Activated naive CD8-positive, alpha-beta T cell treated with anti-CD3 and anti-CD28 coated beads, Interleukin-2, amount 10 ng/mL, durations not matched to agents 7 days and 5 days (primary cell): Measurements from ENCODE around the gene NNT. TPM values are rescaled to one million over a fixed set of nuclear protein-coding genes. Genes with fewer than 3 reads are reported as not detected.
A peak's percentile ranks its signal among the peaks of the same experiment; 100 is the strongest.
"Not testable (repeated sequence)": the region's sequence is repeated elsewhere in the genome, so short reads cannot be mapped to it uniquely, and the experiment has no call there.

Source experiments
- ATAC-seq: fragments of 150-1000 bp; cut with Tn5 transposase; one replicate; pipeline ENCODE4 v1.10.0; 2021; ENCODE audit warnings: low read depth, moderate library complexity
- POLR2A ChIA-PET: fragments of 350-600 bp; sonication (Branson Sonifier 250); formaldehyde crosslinking; loops from one replicate; lab custom pipeline; 2021; ENCODE audit warnings: antibody characterized with exemption; lab: Charles Lee
- DNase-seq: peaks from one replicate; pipeline ENCODE4 v3.0.0; 2021
- H3K27ac Mint-ChIP-seq: one replicate; pipeline ENCODE4 v1.8.0; 2022; ENCODE audit warnings: mild to moderate bottlenecking, mixed read lengths
- H3K27me3 Mint-ChIP-seq: one replicate; pipeline ENCODE4 v1.8.0; 2022; ENCODE audit warnings: mild to moderate bottlenecking, moderate library complexity, mixed read lengths
- H3K36me3 Mint-ChIP-seq: one replicate; pipeline ENCODE4 v1.8.0; 2021; ENCODE audit warnings: mild to moderate bottlenecking, mixed read lengths
- H3K4me1 Mint-ChIP-seq: one replicate; pipeline ENCODE4 v1.8.0; 2021; ENCODE audit warnings: mixed read lengths
- H3K4me3 Mint-ChIP-seq: one replicate; pipeline ENCODE4 v1.8.0; 2022; ENCODE audit warnings: mild to moderate bottlenecking, moderate library complexity, mixed read lengths
- H3K9me3 Mint-ChIP-seq: one replicate; pipeline ENCODE4 v1.8.0; 2021; ENCODE audit warnings: mixed read lengths
- total RNA-seq, 2 experiments: library from RNA; stranded (reverse); gene quantifications; one replicate each; pipeline ENCODE4 v1.2.3, GENCODE V29; 2021

The NNT gene
- total RNA-seq = 100 to 1,000 TPM in 1 of 2 experiments, 10 to 100 TPM in 1; 97.5 to 108 TPM

GRCh38 chr5:43602461-43603343 is at the start of gene NNT:
Gene NNT, plus strand, starts transcription at chr5:43603180. Its CDS starts 6,016 bp downstream, at chr5:43609196.
- Mint-ChIP-seq H3K36me3 (peaks cover 28% of the 10 kb centered on the region), H3K27ac (peak within 1 kb of the TSS; percentile 90), H3K9me3 (peaks cover 4% of the 10 kb centered on the region), H3K27me3 (no peaks in the 10 kb centered on the region), H3K4me1 (peaks cover 28% of the 10 kb centered on the region), H3K4me3 (peak within 1 kb of the TSS; percentile 93)
- peak; percentile 86 for DNase-seq
- POLR2A ChIA-PET = interaction anchor here (0.6 to 3.2 kb wide), 13 partner anchors 14 to 1698 kb away, joined by 3 to 56 read pairs (median 5); partner anchors contain the start of genes C5orf34, PAIP1 and TMEM267
- peak; percentile 87 for ATAC-seq

GRCh38 chr5:43553381-43553780 is 49.6 kb upstream of the NNT start:
- no peak for ATAC-seq
- Mint-ChIP-seq H3K4me1 (peaks cover 17% of the 10 kb centered on the region), H3K36me3 (peaks cover 14% of the 10 kb centered on the region), H3K27me3 (no peaks in the 10 kb centered on the region), H3K27ac (no peak overlapping the region), H3K4me3 (no peak overlapping the region), H3K9me3 (no peaks in the 10 kb centered on the region)
- DNase-seq = no peak
- POLR2A ChIA-PET = interaction anchor here (1.2 kb wide), 1 partner anchor 29 kb away, joined by 4 read pairs; no protein-coding TSS in a partner anchor

GRCh38 chr5:43554497-43554896 is 48.5 kb upstream of the NNT start:
- Mint-ChIP-seq H3K27me3 (peaks cover 3% of the 10 kb centered on the region), H3K4me1 (peaks cover 17% of the 10 kb centered on the region), H3K4me3 (no peak overlapping the region), H3K9me3 (no peaks in the 10 kb centered on the region), H3K27ac (no peak overlapping the region), H3K36me3 (peaks cover 9% of the 10 kb centered on the region)
- ATAC-seq (no peak), DNase-seq (no peak)
- POLR2A ChIA-PET = interaction anchor here (1.2 to 3.4 kb wide), 5 partner anchors 30 to 242 kb away, joined by 4 to 23 read pairs (median 8); partner anchors contain the start of genes C5orf34, HMGCS1, NNT and TMEM267

GRCh38 chr5:43555895-43556606 is 46.9 kb upstream of the NNT start:
- Mint-ChIP-seq H3K27ac (peak overlapping the region; percentile 86), H3K36me3 (peaks cover 3% of the 10 kb centered on the region), H3K4me3 (peak overlapping the region; percentile 86), H3K27me3 (peaks cover 9% of the 10 kb centered on the region), H3K4me1 (peaks cover 15% of the 10 kb centered on the region), H3K9me3 (no peaks in the 10 kb centered on the region)
- DNase-seq (no peak), ATAC-seq (no peak)
- POLR2A ChIA-PET = interaction anchor here (0.6 to 3.4 kb wide), 11 partner anchors 9 to 435 kb away, joined by 3 to 23 read pairs (median 4); partner anchors contain the start of genes C5orf34, HMGCS1, NNT and TMEM267

GRCh38 chr5:43556607-43556856 is 46.4 kb upstream of the NNT start:
- H3K4me3 Mint-ChIP-seq = peak overlapping the region; percentile 86
- not testable (repeated sequence) for DNase-seq, H3K27me3 Mint-ChIP-seq, H3K36me3 Mint-ChIP-seq, H3K9me3 Mint-ChIP-seq, H3K27ac Mint-ChIP-seq
- POLR2A ChIA-PET = interaction anchor here (0.6 to 3.4 kb wide), 6 partner anchors 9 to 72 kb away, joined by 3 to 23 read pairs (median 4); partner anchors contain the start of genes C5orf34, NNT and TMEM267
- H3K4me1 Mint-ChIP-seq = peaks cover 14% of the 10 kb centered on the region
- peak; percentile 50 for ATAC-seq

GRCh38 chr5:43556857-43557542 is 46.0 kb upstream of the NNT start, which contains the start of gene PAIP1:
Gene PAIP1, minus strand, starts transcription at chr5:43557077. Its CDS starts 231 bp downstream, at chr5:43556846.
- peaks cover 14% of the 10 kb centered on the region for H3K4me1 Mint-ChIP-seq
- H3K9me3 Mint-ChIP-seq = no peaks in the 10 kb centered on the region
- H3K27ac Mint-ChIP-seq = peak within 1 kb of the TSS; percentile 95
- POLR2A ChIA-PET = interaction anchor here (0.9 to 3.4 kb wide), 4 partner anchors 42 to 73 kb away, joined by 4 to 23 read pairs (median 14); partner anchors contain the start of genes C5orf34, NNT and TMEM267
- peak; percentile 86 for ATAC-seq
- H3K27me3 Mint-ChIP-seq = peaks cover 12% of the 10 kb centered on the region
- peaks cover 2% of the 10 kb centered on the region for H3K36me3 Mint-ChIP-seq
- H3K4me3 Mint-ChIP-seq = peak within 1 kb of the TSS; percentile 86
- DNase-seq = peak; percentile 89

GRCh38 chr5:43560128-43560527 is 42.9 kb upstream of the NNT start:
- ATAC-seq (no peak), DNase-seq (no peak)
- POLR2A ChIA-PET = interaction anchor here (1.7 kb wide), 1 partner anchor 76 kb away, joined by 5 read pairs; the partner anchor contains the start of gene TMEM267
- Mint-ChIP-seq H3K4me3 (no peak overlapping the region), H3K9me3 (no peaks in the 10 kb centered on the region), H3K27me3 (peaks cover 15% of the 10 kb centered on the region), H3K27ac (no peak overlapping the region), H3K4me1 (peaks cover 11% of the 10 kb centered on the region), H3K36me3 (peaks cover under 1% of the 10 kb centered on the region)

- peaks cover 15% of the 10 kb centered on the region for H3K27me3 Mint-ChIP-seq
- no peak for DNase-seq
- H3K27ac Mint-ChIP-seq = no peak overlapping the region
- no peak for ATAC-seq
- POLR2A ChIA-PET = no interaction called here
- H3K4me3 Mint-ChIP-seq = no peak overlapping the region
- peaks cover 7% of the 10 kb centered on the region for H3K4me1 Mint-ChIP-seq
- no peaks in the 10 kb centered on the region for H3K9me3 Mint-ChIP-seq
- no peaks in the 10 kb centered on the region for H3K36me3 Mint-ChIP-seq
Observed at GRCh38 chr5:43561356-43561755, 41.6 kb upstream of the NNT start.

- H3K27me3 Mint-ChIP-seq = peaks cover 15% of the 10 kb centered on the region
Observed at GRCh38 chr5:43563321-43563720, 39.7 kb upstream of the NNT start.

GRCh38 chr5:43564289-43564850 is 38.6 kb upstream of the NNT start:
- Mint-ChIP-seq H3K4me1 (no peaks in the 10 kb centered on the region), H3K27me3 (peaks cover 12% of the 10 kb centered on the region), H3K9me3 (no peaks in the 10 kb centered on the region), H3K36me3 (no peaks in the 10 kb centered on the region), H3K27ac (no peak overlapping the region), H3K4me3 (no peak overlapping the region)
- POLR2A ChIA-PET = no interaction called here
- DNase-seq = no peak
- ATAC-seq = no peak

More at GRCh38 chr5:43563321-43563720, 39.7 kb upstream of the NNT start:
- no peaks in the 10 kb centered on the region for H3K4me1 Mint-ChIP-seq
- no peak overlapping the region for H3K4me3 Mint-ChIP-seq
- ATAC-seq (no peak), DNase-seq (no peak)
- H3K36me3 Mint-ChIP-seq = no peaks in the 10 kb centered on the region
- POLR2A ChIA-PET = no interaction called here
- H3K9me3 Mint-ChIP-seq = no peaks in the 10 kb centered on the region
- no peak overlapping the region for H3K27ac Mint-ChIP-seq

GRCh38 chr5:43565043-43565442 is 37.9 kb upstream of the NNT start:
- ATAC-seq (no peak), DNase-seq (no peak)
- no peaks in the 10 kb centered on the region for H3K9me3 Mint-ChIP-seq
- H3K27ac Mint-ChIP-seq = no peak overlapping the region
- no peak overlapping the region for H3K4me3 Mint-ChIP-seq
- peaks cover 12% of the 10 kb centered on the region for H3K27me3 Mint-ChIP-seq
- H3K36me3 Mint-ChIP-seq = no peaks in the 10 kb centered on the region
- POLR2A ChIA-PET = no interaction called here
- H3K4me1 Mint-ChIP-seq = no peaks in the 10 kb centered on the region

- Mint-ChIP-seq H3K4me1 (no peaks in the 10 kb centered on the region), H3K4me3 (no peak overlapping the region), H3K36me3 (no peaks in the 10 kb centered on the region), H3K27ac (no peak overlapping the region), H3K9me3 (no peaks in the 10 kb centered on the region), H3K27me3 (no peaks in the 10 kb centered on the region)
- no peak for ATAC-seq
- DNase-seq = no peak
- POLR2A ChIA-PET = no interaction called here
Observed at GRCh38 chr5:43567967-43568366, 35.0 kb upstream of the NNT start.
